Keratinocyte (primary cell): ENCODE results near the gene PITPNM3.

Source experiments
- EZH2 ChIP-seq: IDR thresholded peaks from one replicate; pipeline ENCODE4 v1.6.1; 2012; ENCODE audit warnings: inconsistent platforms, mild to moderate bottlenecking, low read length, moderate library complexity
- TF ChIP-seq, protein P1 (sequence below), 3 experiments: IDR thresholded peaks in 1 of 3; conservative IDR thresholded peaks in 1 of 3; optimal IDR thresholded peaks in 1 of 3; 2 replicates in 2 of 3; 3 replicates in 1 of 3; pipeline versions ENCODE3 to v1.5.1; 2011; ENCODE audit warnings: low read length in 3 of 3, mild to moderate bottlenecking in 3 of 3, moderate library complexity in 2 of 3, control low read depth in 1 of 3, inconsistent platforms in 1 of 3; ENCODE audit not compliant: insufficient read depth in 2 of 3; ENCODE audit errors: extremely low read depth in 1 of 3

- TF ChIP-seq, protein P1, sequence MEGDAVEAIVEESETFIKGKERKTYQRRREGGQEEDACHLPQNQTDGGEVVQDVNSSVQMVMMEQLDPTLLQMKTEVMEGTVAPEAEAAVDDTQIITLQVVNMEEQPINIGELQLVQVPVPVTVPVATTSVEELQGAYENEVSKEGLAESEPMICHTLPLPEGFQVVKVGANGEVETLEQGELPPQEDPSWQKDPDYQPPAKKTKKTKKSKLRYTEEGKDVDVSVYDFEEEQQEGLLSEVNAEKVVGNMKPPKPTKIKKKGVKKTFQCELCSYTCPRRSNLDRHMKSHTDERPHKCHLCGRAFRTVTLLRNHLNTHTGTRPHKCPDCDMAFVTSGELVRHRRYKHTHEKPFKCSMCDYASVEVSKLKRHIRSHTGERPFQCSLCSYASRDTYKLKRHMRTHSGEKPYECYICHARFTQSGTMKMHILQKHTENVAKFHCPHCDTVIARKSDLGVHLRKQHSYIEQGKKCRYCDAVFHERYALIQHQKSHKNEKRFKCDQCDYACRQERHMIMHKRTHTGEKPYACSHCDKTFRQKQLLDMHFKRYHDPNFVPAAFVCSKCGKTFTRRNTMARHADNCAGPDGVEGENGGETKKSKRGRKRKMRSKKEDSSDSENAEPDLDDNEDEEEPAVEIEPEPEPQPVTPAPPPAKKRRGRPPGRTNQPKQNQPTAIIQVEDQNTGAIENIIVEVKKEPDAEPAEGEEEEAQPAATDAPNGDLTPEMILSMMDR (optimal IDR thresholded peaks at IDR 0.05 in 1 of 3, IDR thresholded peaks at IDR 0.05 in 1 of 3, conservative IDR thresholded peaks at IDR 0.05 in 1 of 3; ENCODE audit: extremely low read depth in 1 of 3, insufficient read depth in 2 of 3, low read length in 3 of 3), result peak in 1 of 3 experiments; percentile 24
- no peak for TF ChIP-seq EZH2
Measured at GRCh38 chr17:6495450-6496115, 60.8 kb downstream of the PITPNM3 start.
